IPS-NIHi7 (cell line): ENCODE results near the gene ADAD2.

Experiments used
- DNase-seq: peaks from one replicate; pipeline ENCODE4 v3.0.0; 2012; ENCODE audit warnings: mixed read lengths; ENCODE audit errors: extremely low spot score

The ADAD2 gene

DNA sequence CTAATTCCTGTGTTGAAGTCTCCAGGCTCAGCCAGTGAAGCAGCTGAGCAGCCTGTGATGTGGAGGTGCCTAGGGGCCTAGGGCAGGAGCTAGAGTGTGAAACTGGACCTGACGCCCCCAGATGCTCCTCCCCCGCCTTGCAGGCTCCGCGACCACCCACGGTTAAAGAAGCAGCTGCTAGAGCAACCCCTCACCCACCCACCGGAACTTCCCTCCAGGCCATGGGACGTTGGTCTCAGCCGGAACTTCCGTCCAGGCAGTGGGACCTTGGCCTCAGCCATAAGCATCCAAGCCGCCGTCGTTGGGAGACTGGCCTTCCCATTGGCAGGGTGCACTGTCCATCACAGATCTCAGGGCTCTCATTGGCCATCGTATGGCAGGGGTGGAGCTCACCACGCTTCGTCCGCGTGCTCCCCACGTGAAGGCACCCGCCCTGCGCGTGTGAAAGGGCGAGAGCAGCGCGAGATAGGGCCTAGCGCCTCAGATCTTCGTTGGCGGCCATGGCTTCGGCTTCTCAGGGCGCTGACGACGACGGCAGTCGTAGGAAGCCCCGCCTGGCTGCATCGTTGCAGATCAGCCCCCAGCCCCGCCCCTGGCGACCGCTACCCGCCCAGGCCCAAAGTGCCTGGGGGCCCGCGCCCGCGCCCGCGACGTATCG is at the start of gene ADAD2:
Gene ADAD2 (plus strand): TSS at position 427 of the 658 bp plus-strand sequence. CDS start 74 bp downstream, at position 501.
- DNase-seq: peak; percentile 72

DNA sequence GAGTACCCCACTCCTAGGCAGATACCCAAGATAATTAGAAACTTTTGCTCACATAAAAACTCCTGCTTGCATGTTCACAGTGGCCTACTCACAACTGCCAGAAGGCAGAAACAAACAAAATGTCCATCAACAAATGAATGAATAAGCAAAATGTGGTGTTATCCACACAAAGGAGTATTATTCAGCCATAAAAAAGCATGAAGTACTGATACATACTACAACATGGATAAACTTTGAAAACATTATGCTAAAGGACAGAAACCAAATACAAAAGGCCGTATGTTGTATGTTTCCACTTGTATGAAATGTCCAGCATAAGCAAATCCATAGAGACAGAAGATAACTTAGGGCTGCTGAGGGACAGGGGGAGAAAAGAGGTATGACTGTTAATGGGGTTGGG is 47.9 kb upstream of the ADAD2 start:
- no peak for DNase-seq

DNA sequence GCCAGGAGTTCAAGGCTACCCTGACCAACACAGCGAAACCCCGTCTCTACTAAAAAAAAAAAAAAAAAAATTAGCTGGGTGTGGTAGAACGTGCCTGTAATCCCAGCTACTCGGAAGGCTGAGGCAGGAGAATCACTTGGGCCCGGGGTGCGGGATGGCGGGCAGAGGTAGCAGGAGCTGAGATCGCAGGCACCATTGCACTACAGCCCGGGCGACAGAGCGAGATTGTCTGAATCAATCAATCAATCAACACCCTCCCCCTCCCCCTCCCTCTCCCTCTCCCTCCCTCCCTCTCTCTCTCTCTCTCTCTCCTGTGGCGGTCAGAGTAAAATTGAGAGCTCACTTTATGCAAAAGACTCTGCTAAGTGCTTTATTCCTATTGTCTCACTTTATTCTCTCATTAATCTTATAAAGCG is 47.2 kb upstream of the ADAD2 start:
- no peak for DNase-seq

DNA sequence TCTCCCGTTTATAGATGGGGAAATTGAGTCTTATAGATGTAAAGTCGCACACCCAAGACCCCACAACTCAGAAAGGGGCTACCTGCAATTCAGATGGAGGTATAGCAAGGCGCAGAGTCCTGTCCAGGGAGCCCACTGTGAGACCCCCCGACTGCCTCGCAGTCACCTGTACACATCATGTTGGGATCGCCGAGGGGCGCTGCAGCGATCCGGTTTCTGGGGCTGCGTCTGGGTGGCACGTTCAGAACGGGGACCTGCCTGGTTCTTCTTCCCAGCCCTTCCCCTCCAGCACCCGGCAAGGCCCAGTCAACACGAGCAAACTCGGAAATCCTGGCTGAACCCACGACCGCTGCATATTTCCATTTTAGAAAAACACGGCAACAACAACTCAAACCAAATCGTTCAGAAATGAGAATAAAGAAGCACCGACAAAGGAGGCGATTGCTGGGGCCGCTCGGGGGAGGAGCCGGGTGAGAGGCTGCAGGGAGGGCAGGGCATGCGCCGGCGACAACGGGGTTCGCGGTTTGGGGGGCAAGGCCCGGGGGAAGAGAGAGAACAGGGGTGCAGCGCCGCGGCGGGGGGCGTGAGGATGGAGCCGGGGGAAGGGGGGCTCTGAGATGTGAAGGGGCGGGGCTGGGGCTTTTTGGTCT is 46.6 kb upstream of the ADAD2 start:
- peak; percentile 19 for DNase-seq

DNA sequence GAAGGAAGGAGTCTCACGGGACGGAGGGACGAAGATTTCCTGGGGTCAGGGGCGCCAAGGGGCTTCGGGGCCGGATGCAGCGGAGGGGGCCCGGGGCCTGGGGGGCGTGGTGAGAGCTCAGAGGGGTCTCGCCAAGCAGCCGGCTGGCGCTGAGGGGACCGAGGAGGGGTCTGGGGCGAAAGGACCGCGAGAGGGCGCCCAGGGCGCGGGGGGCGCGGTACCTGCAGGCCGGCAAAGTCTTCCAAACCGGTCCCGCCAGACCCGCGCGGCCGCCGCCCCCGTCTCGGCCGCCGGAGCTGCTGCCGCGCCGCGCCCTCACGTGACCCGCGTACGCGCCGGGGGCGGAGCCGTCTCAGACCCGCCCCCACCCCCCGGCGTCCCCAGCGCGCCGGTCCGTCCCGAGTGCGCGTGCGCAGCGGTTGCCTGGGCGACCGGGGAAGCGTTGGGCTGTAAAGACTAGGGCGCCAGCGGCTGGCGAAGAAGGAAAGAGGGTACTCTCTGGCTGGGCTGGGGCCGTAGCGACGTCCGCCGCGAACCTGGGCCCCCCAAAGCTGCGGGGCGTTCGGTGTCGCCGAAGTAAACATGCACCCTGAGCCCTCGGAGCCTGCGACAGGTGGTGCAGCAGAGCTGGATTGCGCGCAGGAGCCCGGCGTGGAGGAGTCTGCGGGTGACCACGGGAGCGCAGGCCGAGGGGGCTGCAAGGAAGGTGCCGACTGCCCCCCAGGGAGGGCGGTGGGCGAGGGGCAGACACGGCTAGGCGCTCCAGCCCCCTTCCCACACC is 45.9 kb upstream of the ADAD2 start, which contains the start of the genes DNAAF1 and HSDL1:
Gene DNAAF1 (plus strand): TSS at position 450 of the 781 bp plus-strand sequence. CDS start 133 bp downstream, at position 583.
Gene HSDL1 (minus strand): TSS at position 319 of the 781 bp plus-strand sequence. CDS start 13,856 bp downstream, outside the sequence.
- peak; percentile 96 for DNase-seq

DNA sequence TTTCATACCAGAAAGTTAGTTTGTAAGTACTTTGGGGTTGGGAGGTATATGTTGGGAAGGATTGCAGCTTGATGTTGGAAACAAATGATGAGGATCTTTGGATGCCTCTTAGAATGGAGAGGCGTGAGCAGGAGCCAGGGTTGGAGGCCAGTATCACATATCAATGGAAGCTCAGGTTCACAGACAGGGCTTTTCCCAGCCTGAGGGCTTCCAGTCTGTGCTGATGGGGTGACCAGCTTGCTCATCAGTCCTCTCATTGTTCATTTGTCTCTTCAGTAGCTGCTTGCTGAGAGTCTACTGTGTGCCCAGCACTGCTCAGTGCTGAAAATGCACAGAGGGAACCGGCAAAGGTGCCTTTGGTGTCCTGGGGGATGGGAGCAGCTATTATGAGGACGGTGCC is 40.0 kb upstream of the ADAD2 start:
- DNase-seq: no peak

DNA sequence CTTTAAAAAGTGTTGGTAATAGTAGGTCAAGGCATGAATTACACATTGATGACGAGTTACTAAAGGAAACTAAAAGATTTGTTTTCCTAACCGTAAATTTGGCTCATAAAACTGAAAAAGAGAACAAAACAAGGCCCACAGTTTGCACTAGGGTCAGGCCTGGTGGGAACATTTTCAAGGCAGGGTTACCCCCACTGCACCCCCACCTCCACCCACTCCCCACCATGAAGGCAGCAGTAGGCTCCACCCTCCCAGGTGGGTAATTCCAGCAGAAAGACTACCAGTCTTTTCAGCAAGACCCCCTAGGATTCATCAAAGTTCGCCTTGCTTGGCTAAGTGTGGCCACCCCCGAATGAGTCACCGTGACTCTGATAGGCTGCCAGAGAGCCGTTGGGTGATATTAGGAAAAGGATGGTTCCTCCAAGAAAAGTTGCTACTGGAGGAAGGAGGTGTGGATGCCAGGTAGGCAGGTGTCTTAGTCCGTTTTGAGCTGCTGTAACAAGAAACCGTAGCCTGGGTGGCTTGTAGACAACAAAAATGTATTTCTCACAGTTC is 37.2 kb upstream of the ADAD2 start:
- DNase-seq: no peak

DNA sequence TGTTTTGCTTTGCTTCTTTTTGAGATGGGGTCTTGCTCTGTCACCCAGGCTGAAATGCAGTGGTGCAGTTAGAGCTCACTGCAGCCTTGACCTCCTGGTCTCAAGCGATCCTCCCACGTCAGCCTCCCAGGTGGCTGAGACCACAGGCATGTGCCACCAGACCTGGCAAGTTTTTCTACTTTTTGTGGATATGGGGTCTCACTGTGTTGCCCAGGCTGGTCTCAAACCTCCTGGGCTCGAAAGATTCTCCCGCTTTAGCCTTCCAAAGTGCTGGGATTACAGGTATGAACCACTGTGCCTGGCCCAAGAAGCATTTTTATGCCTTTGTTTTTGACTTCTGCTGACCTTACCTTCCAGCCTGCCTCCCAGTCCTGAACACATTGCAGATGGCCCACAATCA is 35.7 kb upstream of the ADAD2 start:
- DNase-seq: no peak

DNA sequence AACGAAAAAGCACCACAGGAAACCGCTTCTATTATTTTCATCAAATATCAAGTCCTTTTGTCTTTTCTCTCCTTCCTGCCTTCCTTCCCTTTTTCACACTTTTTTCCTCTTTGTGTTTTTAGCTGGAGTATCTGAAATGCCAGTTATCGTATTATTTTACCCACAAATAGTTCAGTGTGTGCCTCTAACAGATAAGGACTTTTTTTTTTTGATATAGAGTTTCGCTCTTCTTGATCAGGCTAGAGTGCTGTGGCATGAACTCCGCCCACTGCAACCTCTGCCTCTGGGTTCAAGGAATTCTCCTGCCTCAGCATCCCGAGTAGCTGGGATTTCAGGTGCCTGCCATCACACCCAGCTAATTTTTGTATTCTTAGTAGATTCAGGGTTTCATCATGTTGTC is 35.2 kb upstream of the ADAD2 start:
- DNase-seq: no peak

DNA sequence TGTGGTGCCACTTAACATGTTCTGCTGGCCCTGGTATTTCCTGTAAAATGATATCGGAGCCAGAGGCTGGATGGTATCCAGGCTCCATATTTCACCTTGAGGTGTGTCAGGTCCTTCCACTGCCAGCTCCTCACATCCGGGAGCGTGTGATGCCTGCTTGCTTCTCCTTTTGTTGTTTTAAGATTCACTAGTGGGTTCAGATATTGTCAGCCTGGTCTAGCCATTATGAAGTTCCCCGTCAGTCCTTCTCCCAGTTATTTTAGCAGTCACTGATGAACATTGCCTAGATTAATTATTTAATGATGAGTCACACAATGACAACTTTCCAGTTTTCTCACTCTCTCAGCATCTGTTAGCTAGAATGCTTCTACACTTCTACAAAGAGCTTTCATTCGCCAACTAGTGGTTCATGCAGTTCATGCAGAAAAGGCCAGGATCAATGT is 34.6 kb upstream of the ADAD2 start:
- no peak for DNase-seq

DNA sequence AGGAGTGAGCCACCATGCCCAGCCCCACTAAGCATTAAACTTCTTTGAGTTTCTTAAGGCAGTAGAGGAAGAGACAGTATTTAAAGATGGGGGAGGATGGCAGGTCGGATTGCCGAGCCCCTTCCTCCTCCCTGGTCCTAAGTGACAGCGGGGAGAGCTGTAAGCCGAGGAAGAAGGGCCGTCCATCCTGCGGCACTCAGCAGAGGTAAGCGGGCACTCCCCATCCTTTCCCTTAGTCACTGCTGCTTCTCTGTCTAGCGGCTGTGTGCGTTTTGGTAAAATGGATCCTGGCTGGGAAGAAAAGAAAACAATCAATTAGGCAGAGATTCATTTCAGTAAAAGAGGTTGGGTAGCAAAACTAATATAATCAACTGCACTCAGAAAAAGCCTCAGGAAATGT is 31.9 kb upstream of the ADAD2 start:
- DNase-seq: no peak

DNA sequence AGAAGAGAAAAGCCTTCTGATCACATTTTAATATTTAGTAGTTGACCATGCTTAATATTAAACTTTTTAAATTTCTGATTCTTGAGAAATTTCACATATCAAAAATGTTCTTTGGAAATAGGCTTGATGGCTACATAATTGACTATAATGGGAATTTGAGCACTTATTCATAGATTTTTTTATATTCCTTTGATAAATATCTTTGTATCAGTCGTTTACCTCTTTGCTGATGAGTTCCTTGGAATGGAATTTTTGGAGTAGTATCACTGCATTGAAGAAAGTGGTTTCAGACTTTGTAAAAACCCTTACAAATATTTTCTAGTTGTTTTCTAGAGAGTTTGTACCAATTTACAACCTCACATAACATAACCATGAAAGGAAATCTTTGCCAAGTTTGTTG is 31.2 kb upstream of the ADAD2 start:
- no peak for DNase-seq

DNA sequence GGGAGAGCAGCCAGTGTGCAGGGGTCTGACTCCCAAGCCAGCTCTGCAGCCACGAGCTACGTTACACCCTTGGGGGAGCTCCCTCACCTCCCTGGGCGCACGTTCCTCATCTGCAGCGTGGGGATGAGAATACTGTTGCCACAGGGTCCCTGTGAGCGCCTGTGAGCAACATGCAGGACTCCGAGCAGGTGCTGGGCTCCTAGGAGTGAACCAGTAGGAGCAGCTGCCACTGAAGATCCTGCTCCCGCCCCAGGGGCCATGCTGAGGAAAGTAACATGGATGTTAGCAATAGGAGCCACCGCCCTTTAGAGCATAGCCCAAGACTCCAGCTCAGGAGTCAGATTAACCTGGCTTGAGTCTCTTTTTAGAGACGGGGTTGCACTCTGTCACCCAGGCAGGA is 29.9 kb upstream of the ADAD2 start:
- DNase-seq: no peak

DNA sequence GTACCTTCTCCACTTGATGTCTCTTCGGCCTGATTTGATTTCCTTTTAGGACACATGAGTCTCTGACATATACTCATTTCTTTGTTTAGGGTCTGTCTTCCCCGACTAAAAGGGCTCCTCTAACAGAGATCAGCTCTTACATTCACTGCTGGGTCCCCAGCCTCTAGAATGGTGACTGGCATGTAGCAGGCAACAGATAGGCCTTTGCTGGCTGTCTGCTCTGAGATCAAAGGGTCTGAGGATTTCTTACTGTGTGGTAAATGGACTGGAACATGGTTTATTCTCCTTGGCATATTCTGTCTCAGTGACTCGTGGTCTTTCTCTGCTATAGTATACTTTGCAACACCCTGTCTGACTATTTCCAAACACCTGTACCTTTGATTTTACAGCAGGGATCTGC is 29.2 kb upstream of the ADAD2 start:
- no peak for DNase-seq

DNA sequence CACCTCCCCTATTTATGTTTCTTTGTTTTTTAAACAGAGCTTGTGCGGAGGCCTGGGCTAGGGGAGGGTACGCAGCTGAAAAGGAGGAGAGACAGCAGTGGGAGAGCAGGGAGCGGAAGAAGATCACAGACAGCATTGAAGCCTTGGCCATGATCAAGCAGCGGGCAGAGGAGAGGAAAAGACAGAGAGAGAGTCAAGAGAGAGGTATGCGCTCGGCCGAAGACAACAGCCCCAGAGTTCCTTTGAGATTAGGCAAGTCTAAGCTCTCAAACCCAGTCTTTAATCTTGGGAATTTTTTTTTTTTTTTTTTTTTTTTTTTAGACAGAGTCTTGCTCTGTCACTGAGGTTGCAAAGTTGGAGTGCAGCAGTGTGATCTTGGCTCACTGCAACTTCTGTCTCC is 25.2 kb upstream of the ADAD2 start:
- no peak for DNase-seq

DNA sequence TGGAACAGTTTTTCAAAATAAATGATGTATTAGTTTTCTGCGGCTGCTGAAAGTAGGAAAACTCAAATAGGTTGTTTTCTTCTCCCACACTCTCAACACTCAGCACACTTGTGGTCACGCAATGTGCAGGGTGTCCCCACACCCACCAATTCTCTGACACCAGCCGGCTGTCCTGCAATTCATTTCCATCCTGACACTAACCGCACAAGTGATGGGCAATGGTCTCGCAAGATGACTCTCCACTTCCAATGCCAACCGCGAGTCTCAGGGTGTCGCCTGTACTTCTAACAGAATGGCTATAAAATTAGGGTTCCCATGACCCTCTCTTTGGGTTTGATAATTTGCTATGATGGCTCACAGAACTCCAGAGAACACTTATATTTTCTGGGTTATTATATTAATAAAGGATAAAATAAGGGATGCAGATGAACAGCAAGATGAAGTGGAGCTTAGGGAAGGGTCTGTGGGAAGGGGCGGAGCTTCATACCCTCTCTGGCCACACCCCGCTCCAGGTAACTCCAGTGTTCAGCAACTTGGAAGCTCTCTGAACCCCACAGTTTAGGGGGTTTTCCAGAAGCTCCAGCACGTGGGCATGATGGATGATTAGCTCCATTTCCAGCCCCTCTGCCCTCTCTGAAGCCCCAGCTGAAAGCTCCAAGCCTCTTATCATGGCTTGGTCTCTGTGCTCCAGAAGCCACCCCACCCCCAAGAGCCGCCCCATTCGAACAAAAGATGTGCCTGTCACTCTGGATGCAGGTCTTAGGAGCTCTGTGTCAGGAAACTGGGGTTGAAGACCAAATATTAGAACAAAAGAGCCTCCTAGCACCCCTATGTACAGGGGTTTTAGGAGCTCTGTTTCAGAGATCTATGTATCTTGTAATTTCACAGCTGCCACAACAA is 23.9 kb upstream of the ADAD2 start:
- DNase-seq: no peak

DNA sequence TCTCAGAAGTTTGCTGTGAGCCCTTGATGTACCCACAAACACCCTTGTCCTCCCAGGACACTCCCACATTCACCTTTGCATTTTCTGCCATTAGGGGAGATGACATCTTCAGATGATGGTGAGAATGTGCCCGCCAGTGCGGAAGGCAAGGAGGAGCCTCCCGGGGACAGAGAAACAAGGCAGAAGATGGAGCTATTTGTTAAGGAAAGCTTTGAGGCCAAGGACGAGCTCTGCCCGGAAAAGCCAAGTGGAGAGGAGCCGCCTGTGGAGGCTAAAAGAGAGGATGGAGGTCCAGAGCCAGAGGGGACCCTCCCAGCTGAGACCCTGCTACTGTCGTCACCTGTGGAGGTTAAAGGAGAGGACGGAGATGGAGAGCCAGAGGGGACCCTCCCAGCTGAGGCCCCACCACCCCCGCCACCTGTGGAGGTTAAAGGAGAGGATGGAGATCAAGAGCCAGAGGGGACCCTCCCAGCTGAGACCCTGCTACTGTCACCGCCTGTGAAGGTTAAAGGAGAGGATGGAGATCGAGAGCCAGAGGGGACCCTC is 21.1 kb upstream of the ADAD2 start:
- no peak for DNase-seq

DNA sequence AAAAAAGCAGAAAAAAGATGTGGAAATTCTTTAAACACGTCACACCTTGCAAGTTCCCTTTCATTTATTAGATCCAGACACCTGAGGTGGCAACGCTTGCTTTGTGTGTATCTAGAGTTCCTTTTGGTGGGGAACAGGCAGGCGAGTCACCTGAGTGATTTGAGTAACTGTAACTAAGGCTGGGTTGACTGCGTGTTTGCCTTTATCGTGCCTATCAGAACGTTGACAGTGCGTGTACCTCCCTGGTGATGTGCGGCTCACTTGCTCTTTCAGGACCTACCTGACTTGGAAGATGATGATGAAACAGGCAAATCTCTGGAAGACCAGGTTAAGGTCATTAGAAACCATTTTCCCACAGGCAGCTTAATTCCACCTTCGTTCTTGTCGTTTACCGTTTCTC is 16.6 kb upstream of the ADAD2 start:
- DNase-seq: no peak

DNA sequence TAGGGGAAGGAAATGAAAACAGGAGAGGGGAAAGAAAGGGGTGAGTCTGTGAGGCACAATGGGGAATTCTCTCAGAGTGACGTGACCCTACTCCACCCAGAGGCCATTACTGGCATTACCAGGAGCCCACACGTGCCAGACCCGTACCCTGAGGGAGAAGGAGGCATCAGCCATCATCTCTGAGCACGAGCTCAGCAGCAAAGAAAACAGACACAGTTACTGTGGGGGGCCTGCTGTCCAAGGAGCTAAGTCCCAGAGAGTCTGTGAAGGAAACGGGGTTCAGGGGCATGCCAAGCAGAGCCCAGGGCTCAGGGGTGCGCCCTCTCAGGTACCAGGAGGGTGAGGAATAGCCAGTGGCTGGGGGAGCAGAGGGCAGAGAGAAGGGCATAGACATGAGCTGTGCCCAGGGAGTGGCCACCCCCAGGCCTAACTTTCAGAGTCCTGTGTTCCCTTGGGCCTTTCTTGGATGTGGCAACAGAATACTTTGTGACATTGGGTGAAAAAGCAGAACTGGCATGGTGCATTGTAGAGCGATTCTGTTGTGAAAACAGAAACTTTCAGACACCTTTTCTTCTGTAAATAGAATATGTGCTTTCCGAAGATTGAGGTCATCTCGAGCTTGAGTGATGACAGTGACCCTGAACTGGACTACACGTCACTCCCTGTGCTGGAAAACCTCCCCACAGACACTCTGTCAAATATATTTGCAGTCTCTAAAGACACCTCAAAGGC is 15.4 kb upstream of the ADAD2 start:
- DNase-seq: peak; percentile 89
